Measurements from ENCODE around the gene ANKRD36C. TPM values are rescaled to one million over a fixed set of nuclear protein-coding genes. Genes with fewer than 3 reads are reported as not detected.
"Not testable (repeated sequence)": the region's sequence is repeated elsewhere in the genome, so short reads cannot be mapped to it uniquely, and the experiment has no call there.

ANKRD36C gene
- total and polyA plus RNA-seq, 8 donors: 1.5 to 582 (median 100) TPM

DNA sequence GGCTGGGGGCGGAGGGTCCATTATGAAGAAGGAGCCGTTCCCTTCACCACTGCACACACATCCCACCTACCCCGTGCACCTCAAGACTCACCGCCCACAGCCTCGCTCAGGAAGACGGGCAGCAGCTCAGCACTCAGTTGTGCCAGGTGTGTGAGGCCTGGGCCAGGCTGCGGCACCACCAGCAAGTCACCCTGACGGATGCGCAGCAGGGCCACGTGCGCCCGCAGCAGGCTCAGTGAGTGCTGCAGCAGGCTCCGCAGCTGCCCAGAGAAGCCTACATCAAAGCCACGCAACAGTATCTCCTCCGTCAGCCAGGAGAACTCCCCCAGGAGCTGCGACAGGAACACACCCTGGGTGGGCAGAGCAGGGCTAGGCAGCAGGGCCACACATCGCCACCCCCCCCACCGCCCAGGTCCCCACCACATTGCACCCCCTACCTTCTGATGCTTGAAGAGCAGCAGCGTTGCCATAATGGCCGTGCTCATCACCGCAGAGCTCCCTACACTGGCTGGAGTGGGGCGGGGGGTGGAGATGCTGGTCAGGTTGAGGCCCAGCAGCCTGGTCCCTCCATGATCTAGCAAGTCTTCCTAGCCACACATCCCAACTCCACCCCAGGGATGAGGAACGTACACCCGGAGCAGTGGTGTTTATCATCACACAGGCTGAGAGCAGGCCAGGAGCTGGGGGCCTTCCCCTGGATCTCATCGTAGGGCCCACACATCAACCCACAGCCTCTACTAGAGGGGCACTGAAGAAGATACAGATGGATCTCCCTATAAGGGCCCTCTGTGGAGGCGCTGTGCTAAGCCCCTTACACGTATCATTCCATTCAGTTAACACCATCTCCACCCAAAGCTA is 32.9 kb upstream of the ANKRD36C start:
- no peaks in the 10 kb centered on the region for H3K9me3 ChIP-seq
- no peaks in the 10 kb centered on the region for H3K27me3 ChIP-seq
- no peak for DNase-seq
- peaks cover 0 to 5% (median 0%) of the 10 kb centered on the region in 4 donors for H3K36me3 ChIP-seq
- WGBS, 5 donors: 84 to 95% (median 89%) methylated on average over 11 to 27 of the region's 27 CpGs
- intact Hi-C loops (cut with DNase I; ENCODE audit: low total_unique reads): loop anchor here (10.0 kb wide), 1 partner anchor 150 kb away; no protein-coding TSS in a partner anchor
- TF ChIP-seq POLR2A (IDR thresholded peaks at IDR 0.05) (no peak), POLR2AphosphoS5 (IDR thresholded peaks at IDR 0.05) (no peak), EP300 (IDR thresholded peaks at IDR 0.05) (no peak)
- TF ChIP-seq, protein P1, sequence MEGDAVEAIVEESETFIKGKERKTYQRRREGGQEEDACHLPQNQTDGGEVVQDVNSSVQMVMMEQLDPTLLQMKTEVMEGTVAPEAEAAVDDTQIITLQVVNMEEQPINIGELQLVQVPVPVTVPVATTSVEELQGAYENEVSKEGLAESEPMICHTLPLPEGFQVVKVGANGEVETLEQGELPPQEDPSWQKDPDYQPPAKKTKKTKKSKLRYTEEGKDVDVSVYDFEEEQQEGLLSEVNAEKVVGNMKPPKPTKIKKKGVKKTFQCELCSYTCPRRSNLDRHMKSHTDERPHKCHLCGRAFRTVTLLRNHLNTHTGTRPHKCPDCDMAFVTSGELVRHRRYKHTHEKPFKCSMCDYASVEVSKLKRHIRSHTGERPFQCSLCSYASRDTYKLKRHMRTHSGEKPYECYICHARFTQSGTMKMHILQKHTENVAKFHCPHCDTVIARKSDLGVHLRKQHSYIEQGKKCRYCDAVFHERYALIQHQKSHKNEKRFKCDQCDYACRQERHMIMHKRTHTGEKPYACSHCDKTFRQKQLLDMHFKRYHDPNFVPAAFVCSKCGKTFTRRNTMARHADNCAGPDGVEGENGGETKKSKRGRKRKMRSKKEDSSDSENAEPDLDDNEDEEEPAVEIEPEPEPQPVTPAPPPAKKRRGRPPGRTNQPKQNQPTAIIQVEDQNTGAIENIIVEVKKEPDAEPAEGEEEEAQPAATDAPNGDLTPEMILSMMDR (IDR thresholded peaks at IDR 0.05): no peak
- peaks cover 0 to 6% (median 3%) of the 10 kb centered on the region in 4 donors for H3K4me1 ChIP-seq
- H3K27ac ChIP-seq: no peak overlapping the region
- H3K4me3 ChIP-seq: no peak overlapping the region

DNA sequence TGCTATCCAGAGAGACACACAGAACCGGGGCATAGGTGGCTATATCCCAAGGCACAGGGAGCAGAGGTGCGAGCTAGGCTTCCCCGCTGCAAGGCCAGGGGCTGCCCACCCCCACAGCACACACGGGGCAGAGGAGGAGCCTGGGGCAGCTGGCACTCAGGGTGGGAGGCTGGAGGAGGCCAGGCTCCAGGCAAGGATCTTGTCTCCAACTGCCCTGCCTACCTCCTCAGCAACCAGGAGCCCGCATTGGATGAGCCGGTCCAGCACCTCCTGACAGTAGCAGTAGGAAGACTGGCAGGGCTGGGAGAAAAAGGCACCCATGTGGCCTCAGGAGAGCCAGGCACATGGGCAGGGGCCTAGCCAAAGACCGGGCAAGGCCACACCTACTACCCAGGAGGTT is 32.1 kb upstream of the ANKRD36C start:
- H3K27me3 ChIP-seq, DNase-seq, H3K9me3 ChIP-seq, H3K27ac ChIP-seq, H3K4me3 ChIP-seq, H3K36me3 ChIP-seq, H3K4me1 ChIP-seq: not testable (repeated sequence)
- intact Hi-C loops (cut with DNase I; ENCODE audit: low total_unique reads): loop anchor here (10.0 kb wide), 1 partner anchor 151 kb away; no protein-coding TSS in a partner anchor
- 75 to 93% (median 84%) methylated on average over 4 to 7 of the region's 7 CpGs for WGBS, 5 donors

DNA sequence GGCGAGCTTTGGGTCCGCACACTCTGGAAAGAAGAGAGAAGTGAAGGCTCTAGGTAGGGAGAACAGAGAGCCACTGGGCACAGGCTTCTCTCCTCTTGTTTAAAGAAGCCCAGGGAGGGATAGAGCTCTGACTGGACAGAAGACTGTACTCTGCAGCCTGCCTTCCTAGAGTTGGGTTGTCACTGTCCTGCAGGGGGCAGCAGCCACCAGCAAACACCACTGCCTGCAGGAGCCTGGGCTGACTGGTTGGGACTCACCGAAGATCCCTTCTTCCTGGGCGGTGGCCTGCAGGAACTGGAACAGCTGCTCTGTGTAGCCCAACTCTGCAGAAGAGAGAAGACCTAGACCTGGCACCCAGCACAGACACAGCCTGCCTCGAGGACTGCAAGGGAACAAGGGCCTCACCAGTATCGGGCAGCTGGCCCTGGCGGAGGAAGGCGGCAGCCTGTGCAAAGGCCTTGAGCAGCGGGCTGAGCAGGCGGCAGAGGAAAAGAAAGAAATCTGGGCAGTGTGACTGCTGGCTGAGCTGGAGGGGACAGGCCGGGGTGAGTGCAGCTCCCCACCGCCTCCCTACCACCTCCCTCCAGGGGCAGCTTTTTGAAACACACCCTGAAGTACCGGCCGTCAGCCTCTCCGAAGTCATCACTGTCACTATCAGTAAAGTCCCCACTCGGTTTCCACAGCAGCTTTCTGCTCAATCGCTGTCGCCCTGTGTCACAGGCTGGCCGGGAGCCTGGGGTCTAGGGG is 31.2 kb upstream of the ANKRD36C start:
- H3K27me3 ChIP-seq, H3K4me3 ChIP-seq, H3K36me3 ChIP-seq, H3K9me3 ChIP-seq, H3K27ac ChIP-seq, H3K4me1 ChIP-seq: not testable (repeated sequence)
- peak; percentile 89 to 94 for DNase-seq
- TF ChIP-seq POLR2AphosphoS5 (IDR thresholded peaks at IDR 0.05): peak in 1 of 3 donors; percentile 58
- TF ChIP-seq, protein P1 (IDR thresholded peaks at IDR 0.05): peak in 5 of 7 experiments; percentile 64 to 87 (median 69)
- 56 to 70% (median 63%) methylated on average over 12 to 14 of the region's 19 CpGs for WGBS, 5 donors
- intact Hi-C loops (cut with DNase I; ENCODE audit: low total_unique reads): loop anchor here (10.0 kb wide), 1 partner anchor 152 kb away; no protein-coding TSS in a partner anchor

DNA sequence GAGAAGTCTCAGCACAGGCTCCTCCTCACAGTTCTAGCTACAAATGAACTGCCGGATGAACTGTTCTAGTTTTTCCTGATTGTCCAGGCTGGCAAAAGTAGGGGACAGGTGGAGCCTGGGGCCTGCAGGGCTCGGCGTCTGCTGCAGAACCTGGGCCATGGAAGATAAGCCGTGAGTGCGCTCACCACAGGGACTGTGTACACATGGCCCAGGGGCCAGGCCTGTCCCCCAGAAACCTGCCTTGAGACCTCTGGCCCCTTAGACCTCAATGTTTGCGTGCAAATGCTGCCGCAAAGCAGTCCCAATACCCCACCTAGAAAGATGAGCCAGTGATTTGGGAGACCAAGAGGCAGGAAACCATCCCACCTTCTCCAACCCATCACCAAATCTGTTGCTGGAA is 30.5 kb upstream of the ANKRD36C start:
- not testable (repeated sequence) for H3K4me3 ChIP-seq, H3K9me3 ChIP-seq, H3K27me3 ChIP-seq, H3K36me3 ChIP-seq, H3K27ac ChIP-seq, H3K4me1 ChIP-seq
- WGBS, 5 donors: 33 to 61% (median 43%) methylated on average over 1 to 7 of the region's 7 CpGs
- DNase-seq: peak in 1 of 2 donors; percentile 47
- intact Hi-C loops (cut with DNase I; ENCODE audit: low total_unique reads): loop anchor here (10.0 kb wide), 1 partner anchor 153 kb away; no protein-coding TSS in a partner anchor

DNA sequence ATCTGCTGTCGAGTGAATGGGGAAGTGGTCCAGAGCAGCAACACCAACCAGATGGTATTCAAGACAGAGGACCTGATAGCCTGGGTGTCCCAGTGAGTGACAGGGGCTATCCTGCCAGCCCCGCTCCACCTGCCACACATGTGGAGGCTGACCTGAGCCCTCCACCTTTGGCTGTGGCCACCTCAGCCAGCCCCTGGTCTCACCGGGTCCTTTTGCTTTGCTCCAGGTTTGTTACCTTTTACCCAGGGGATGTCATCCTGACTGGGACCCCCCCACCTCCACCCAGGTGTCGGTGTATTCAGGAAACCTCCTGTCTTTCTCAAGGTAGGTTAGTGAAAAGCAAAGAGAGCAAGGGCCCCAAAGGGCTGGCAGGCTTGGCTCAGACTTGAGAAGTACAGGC is 29.5 kb upstream of the ANKRD36C start:
- not testable (repeated sequence) for H3K9me3 ChIP-seq, H3K36me3 ChIP-seq, H3K27ac ChIP-seq, DNase-seq, H3K27me3 ChIP-seq, H3K4me3 ChIP-seq
- WGBS, 5 donors: 85 to 91% (median 87%) methylated on average over 4 of the region's 4 CpGs
- intact Hi-C loops (cut with DNase I; ENCODE audit: low total_unique reads): loop anchor here (10.0 kb wide), 1 partner anchor 154 kb away; no protein-coding TSS in a partner anchor
- peaks cover 0 to 11% (median 3%) of the 10 kb centered on the region in 4 donors for H3K4me1 ChIP-seq

DNA sequence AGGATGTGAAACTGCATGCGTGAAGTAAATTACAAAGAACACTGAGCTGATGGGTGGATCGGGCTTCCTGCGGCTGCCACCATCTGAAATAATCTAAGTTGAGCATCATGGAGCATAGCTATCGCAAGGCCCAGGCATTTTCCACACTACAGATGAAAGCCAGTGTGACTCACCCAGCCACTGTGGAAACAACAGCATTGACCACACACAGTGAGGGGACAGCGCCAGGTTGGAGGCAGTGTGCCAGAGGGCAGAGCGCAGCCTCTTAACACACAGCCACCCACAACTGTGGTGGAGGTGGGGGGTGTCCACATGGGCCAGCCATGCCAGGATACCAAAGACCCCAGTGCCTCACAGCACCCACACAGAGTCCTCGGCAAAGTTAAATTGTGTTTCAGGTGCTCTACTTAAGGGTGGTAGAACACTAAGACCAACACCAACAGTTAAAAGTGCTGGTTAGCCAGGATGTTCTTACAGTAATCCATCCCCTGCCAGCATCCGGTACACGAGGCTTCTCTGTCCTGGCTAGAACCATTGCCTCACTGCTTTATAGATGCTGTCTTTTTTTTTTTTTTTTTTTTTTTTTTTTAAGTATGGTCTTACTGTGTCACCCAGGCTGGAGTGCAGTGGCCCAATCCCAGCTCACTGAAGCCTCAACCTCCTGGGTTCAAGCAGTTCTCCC is 28.4 kb upstream of the ANKRD36C start:
- not testable (repeated sequence) for H3K4me3 ChIP-seq, H3K27me3 ChIP-seq, DNase-seq, H3K9me3 ChIP-seq, H3K27ac ChIP-seq, H3K36me3 ChIP-seq
- intact Hi-C loops (cut with DNase I; ENCODE audit: low total_unique reads): loop anchor here (10.0 kb wide), 1 partner anchor 155 kb away; no protein-coding TSS in a partner anchor
- H3K4me1 ChIP-seq: peaks cover 0 to 11% (median 3%) of the 10 kb centered on the region in 4 donors
- 68 to 83% (median 76%) methylated on average over 3 to 4 of the region's 9 CpGs for WGBS, 5 donors

DNA sequence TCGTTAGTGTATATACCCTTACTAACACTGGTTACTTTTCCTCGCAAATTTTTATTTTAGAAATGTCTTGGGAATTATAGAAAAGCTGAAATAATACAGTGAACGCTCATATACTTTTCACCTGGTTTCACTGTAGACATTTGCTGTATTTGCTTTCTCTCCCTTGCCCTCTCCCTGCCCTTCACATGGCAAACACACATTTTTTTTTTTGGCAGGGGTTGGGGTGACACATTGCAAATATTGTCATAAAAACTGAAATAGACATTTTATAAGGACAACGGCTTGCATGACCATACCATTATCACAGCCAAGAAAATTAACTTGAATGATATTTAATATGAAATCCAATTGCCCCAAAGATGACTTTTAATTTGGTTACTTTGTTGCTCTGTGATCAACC is 24.7 kb upstream of the ANKRD36C start:
- H3K27me3 ChIP-seq; H3K4me3 ChIP-seq; H3K9me3 ChIP-seq; DNase-seq; H3K4me1 ChIP-seq; H3K36me3 ChIP-seq; intact Hi-C loops (cut with DNase I; ENCODE audit: low total_unique reads): not testable (repeated sequence)
- WGBS, 5 donors: 38 to 56% (median 47%) methylated on average over 3 to 4 of the region's 4 CpGs
- peak overlapping the region in 3 of 5 donors; percentile 27 to 42 (median 29) for H3K27ac ChIP-seq

DNA sequence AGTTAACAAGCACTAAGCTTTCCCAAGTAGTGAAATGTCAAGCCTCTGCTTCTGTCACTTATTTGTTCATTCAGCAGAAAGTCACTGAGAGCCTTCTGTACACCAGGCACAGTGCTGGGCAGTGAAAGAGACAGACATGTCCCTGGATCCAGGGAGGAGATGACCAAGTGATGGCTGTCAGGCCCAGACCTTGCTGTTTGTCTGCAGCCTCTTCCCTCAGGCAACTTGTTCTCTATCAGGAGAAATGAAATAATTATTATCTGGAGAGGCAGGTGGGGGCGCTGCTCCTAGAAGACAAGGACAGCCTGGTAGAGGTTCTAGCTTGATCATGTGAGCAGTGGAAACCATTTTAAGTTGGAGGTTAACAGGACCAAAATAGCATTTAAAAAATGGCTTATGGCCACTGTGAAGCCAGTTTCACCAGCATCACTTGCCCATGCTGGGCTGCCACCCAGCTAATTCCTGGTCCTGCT is 21.2 kb upstream of the ANKRD36C start:
- H3K9me3 ChIP-seq; H3K36me3 ChIP-seq; H3K27me3 ChIP-seq; intact Hi-C loops (cut with DNase I; ENCODE audit: low total_unique reads); H3K4me3 ChIP-seq; DNase-seq: not testable (repeated sequence)
- Histone ChIP-seq H3K4me1 (peaks cover 6 to 24% (median 13%) of the 10 kb centered on the region in 4 donors), H3K27ac (peak overlapping the region in 1 of 5 donors; percentile 66)
- 60 to 90% (median 82%) methylated on average over 1 of the region's 1 CpG for WGBS, 5 donors
